Stimulated activated CD4-positive, alpha-beta T cell treated with anti-CD3 and anti-CD28 coated beads, TNF-alpha, amount 100 ng/mL, for 4 hours (primary cell): ENCODE results near the gene ARFGAP3.

Source experiments
- DNase-seq, 3 experiments: peaks; one replicate each; pipeline ENCODE4 v3.0.0-alpha.2; 2020; ENCODE audit warnings: low read depth in 3 of 3

ARFGAP3 gene

GRCh38 chr22:42862045-42862734 is 5.1 kb upstream of the ARFGAP3 start:
- DNase-seq = no peak

- no peak for DNase-seq
These were observed 3.9 kb upstream of the ARFGAP3 start for GRCh38 chr22:42860968-42861367.

- no peak for DNase-seq
These were observed 890 bp upstream of the ARFGAP3 start for GRCh38 chr22:42857845-42858481.

- peak; percentile 28 to 46 (median 44) for DNase-seq
These were observed 751 bp downstream of the ARFGAP3 start for GRCh38 chr22:42856179-42856864.

GRCh38 chr22:42855721-42856120 is 1.4 kb downstream of the ARFGAP3 start:
- DNase-seq = no peak

- DNase-seq = no peak
These were observed 1.9 kb downstream of the ARFGAP3 start for GRCh38 chr22:42855211-42855610.

GRCh38 chr22:42848941-42849550 is 8.0 kb downstream of the ARFGAP3 start:
- DNase-seq = no peak

GRCh38 chr22:42847110-42847509 is 10.0 kb downstream of the ARFGAP3 start:
- DNase-seq = no peak

GRCh38 chr22:42844756-42845155 is 12.3 kb downstream of the ARFGAP3 start:
- DNase-seq = no peak

GRCh38 chr22:42842658-42843370 is 14.3 kb downstream of the ARFGAP3 start:
- DNase-seq = no peak

- no peak for DNase-seq
These were observed 15.6 kb downstream of the ARFGAP3 start for GRCh38 chr22:42841444-42841843.

GRCh38 chr22:42837556-42837955 is 19.5 kb downstream of the ARFGAP3 start:
- no peak for DNase-seq

- no peak for DNase-seq
These were observed 21.0 kb downstream of the ARFGAP3 start for GRCh38 chr22:42836026-42836425.

- DNase-seq = no peak
These were observed 22.7 kb downstream of the ARFGAP3 start for GRCh38 chr22:42834177-42834949.

- DNase-seq = no peak
These were observed 24.0 kb downstream of the ARFGAP3 start for GRCh38 chr22:42833104-42833503.

GRCh38 chr22:42831712-42832111 is 25.4 kb downstream of the ARFGAP3 start:
- DNase-seq = no peak

GRCh38 chr22:42830161-42830560 is 26.9 kb downstream of the ARFGAP3 start:
- DNase-seq = no peak

GRCh38 chr22:42829302-42829701 is 27.8 kb downstream of the ARFGAP3 start:
- DNase-seq = no peak

GRCh38 chr22:42825796-42826195 is 31.3 kb downstream of the ARFGAP3 start:
- no peak for DNase-seq

- DNase-seq = no peak
These were observed 35.7 kb downstream of the ARFGAP3 start for GRCh38 chr22:42821386-42821785.
